Stimulated activated CD4-positive, alpha-beta T cell treated with anti-CD3 and anti-CD28 coated beads, Interleukin-2, amount 100 ng/mL, for 24 hours (primary cell): ENCODE measurements around the gene NOL4L.
"Not testable (repeated sequence)": the region's sequence is repeated elsewhere in the genome, so short reads cannot be mapped to it uniquely, and the experiment has no call there.

Source experiments
- DNase-seq, 2 donors: peaks; one replicate each; pipeline ENCODE4 v3.0.0-alpha.2; 2020

The NOL4L gene

GRCh38 chr20:32501709-32502108 is 83.4 kb downstream of the NOL4L start:
- no peak for DNase-seq

- no peak for DNase-seq
Measured at GRCh38 chr20:32497589-32498224, 87.4 kb downstream of the NOL4L start.

GRCh38 chr20:32496811-32497533 is 88.2 kb downstream of the NOL4L start:
- DNase-seq, result no peak

GRCh38 chr20:32495949-32496348 is 89.2 kb downstream of the NOL4L start:
- no peak for DNase-seq

- DNase-seq, result no peak
Measured at GRCh38 chr20:32495217-32495565, 89.9 kb downstream of the NOL4L start.

GRCh38 chr20:32494483-32495216 is 90.5 kb downstream of the NOL4L start:
- no peak for DNase-seq

GRCh38 chr20:32493356-32493755 is 91.8 kb downstream of the NOL4L start:
- no peak for DNase-seq

GRCh38 chr20:32491764-32492151 is 93.4 kb downstream of the NOL4L start:
- DNase-seq, result not testable (repeated sequence)

- no peak for DNase-seq
Measured at GRCh38 chr20:32490942-32491763, 94.0 kb downstream of the NOL4L start.

- DNase-seq, result no peak
Measured at GRCh38 chr20:32488066-32488838, 96.9 kb downstream of the NOL4L start.

GRCh38 chr20:32487381-32487780 is 97.8 kb downstream of the NOL4L start:
- DNase-seq, result no peak

- DNase-seq, result no peak
Measured at GRCh38 chr20:32485770-32486478, 99.2 kb downstream of the NOL4L start.

GRCh38 chr20:32484958-32485769 is 100.0 kb downstream of the NOL4L start:
- peak; percentile 82 to 83 for DNase-seq

- peak; percentile 43 to 52 for DNase-seq
Measured at GRCh38 chr20:32484225-32484957, 100.7 kb downstream of the NOL4L start.

GRCh38 chr20:32483351-32484224 is 101.5 kb downstream of the NOL4L start:
- peak; percentile 64 to 67 for DNase-seq

- peak; percentile 38 to 41 for DNase-seq
Measured at GRCh38 chr20:32482442-32483261, 102.5 kb downstream of the NOL4L start.

GRCh38 chr20:32482143-32482441 is 103.0 kb downstream of the NOL4L start:
- no peak for DNase-seq
